Osteoblast (primary cell): ENCODE results near the gene DEPDC1B. TPM values are rescaled to one million over a fixed set of nuclear protein-coding genes. Genes with fewer than 3 reads are reported as not detected.

ENCODE experiments used
- DNase-seq: peaks from one replicate; pipeline ENCODE4 v3.0.0; 2011; ENCODE audit warnings: low spot score, mixed read lengths; ENCODE audit not compliant: insufficient read length; ENCODE audit errors: missing footprints
- H2AFZ ChIP-seq: 2 replicates; pipeline ENCODE4 v1.6.0; 2011; ENCODE audit warnings: mild to moderate bottlenecking, low read length
- H3K27ac ChIP-seq: 2 replicates; pipeline ENCODE4 v1.5.1; 2011; ENCODE audit warnings: mild to moderate bottlenecking, low read depth, low read length, moderate library complexity
- H3K27me3 ChIP-seq: 2 replicates; pipeline ENCODE4 v1.6.0; 2012; ENCODE audit warnings: mild to moderate bottlenecking, control low read depth, inconsistent platforms, low read length, moderate library complexity; ENCODE audit not compliant: insufficient read depth
- H3K36me3 ChIP-seq: 2 replicates; pipeline ENCODE4 v1.5.1; 2011; ENCODE audit warnings: mild to moderate bottlenecking, low read length, control low read depth, moderate library complexity; ENCODE audit not compliant: insufficient read depth
- H3K4me1 ChIP-seq: 2 replicates; pipeline ENCODE4 v1.5.1; 2011; ENCODE audit warnings: mild to moderate bottlenecking, low read length, control low read depth, moderate library complexity; ENCODE audit not compliant: insufficient read depth
- H3K4me2 ChIP-seq: 2 replicates; pipeline ENCODE4 v1.6.0; 2011; ENCODE audit warnings: mild to moderate bottlenecking, low read length; ENCODE audit not compliant: insufficient read depth
- H3K4me3 ChIP-seq: fragments of 200-600 bp; sonication (generic); 3 replicates; pipeline ENCODE4 v1.5.1; 2012; ENCODE audit warnings: mild to moderate bottlenecking, low read length, inconsistent platforms; ENCODE audit not compliant: insufficient read depth
- H3K79me2 ChIP-seq: 2 replicates; pipeline ENCODE4 v1.6.0; 2012; ENCODE audit warnings: mild to moderate bottlenecking, low read length, control low read depth, inconsistent platforms; ENCODE audit not compliant: insufficient read depth
- H3K9me3 ChIP-seq: 2 replicates; pipeline ENCODE4 v1.5.1; 2011; ENCODE audit warnings: low read depth, low read length, control low read depth
- H4K20me1 ChIP-seq: 2 replicates; pipeline ENCODE4 v1.6.0; 2012; ENCODE audit warnings: mild to moderate bottlenecking, low read length, control low read depth; ENCODE audit not compliant: insufficient read depth
- CTCF ChIP-seq: IDR thresholded peaks from 2 replicates; pipeline ENCODE4 v1.5.1; 2011; ENCODE audit warnings: mild to moderate bottlenecking, low read depth, low read length, moderate library complexity; ENCODE audit errors: extremely low read depth
- total RNA-seq: library from RNA; depleted of rRNA; stranded (reverse); fragments of >200 nt; gene quantifications from 2 replicates; pipeline ENCODE4 v1.2.3, GENCODE V29; 2012

The DEPDC1B gene
- total RNA-seq, 1 donor: 1.4 TPM

- no peaks in the 10 kb centered on the region for H3K36me3 ChIP-seq
- no peaks in the 10 kb centered on the region for H3K79me2 ChIP-seq
- H2AFZ ChIP-seq: no peak overlapping the region
- no peaks in the 10 kb centered on the region for H3K9me3 ChIP-seq
- no peaks in the 10 kb centered on the region for H4K20me1 ChIP-seq
- H3K27ac ChIP-seq: no peak overlapping the region
- no peaks in the 10 kb centered on the region for H3K4me1 ChIP-seq
- no peak overlapping the region for H3K4me3 ChIP-seq
- no peak for DNase-seq
- H3K4me2 ChIP-seq: no peak overlapping the region
- H3K27me3 ChIP-seq: no peaks in the 10 kb centered on the region
- TF ChIP-seq CTCF: no peak
Observed at GRCh38 chr5:60604771-60605170, 95.2 kb downstream of the DEPDC1B start.

- Histone ChIP-seq H4K20me1 (no peaks in the 10 kb centered on the region), H3K4me1 (no peaks in the 10 kb centered on the region), H3K4me2 (no peak overlapping the region), H3K4me3 (no peak overlapping the region), H2AFZ (peak overlapping the region; percentile 73), H3K27ac (no peak overlapping the region), H3K36me3 (no peaks in the 10 kb centered on the region), H3K9me3 (no peaks in the 10 kb centered on the region), H3K79me2 (no peaks in the 10 kb centered on the region), H3K27me3 (no peaks in the 10 kb centered on the region)
- TF ChIP-seq CTCF: no peak
- no peak for DNase-seq
Observed at GRCh38 chr5:60598424-60598823, 101.5 kb downstream of the DEPDC1B start.

GRCh38 chr5:60597572-60598320, 102.2 kb downstream of the DEPDC1B start:
- peak overlapping the region; percentile 75 for H3K4me2 ChIP-seq
- no peaks in the 10 kb centered on the region for H3K4me1 ChIP-seq
- H2AFZ ChIP-seq: peak overlapping the region; percentile 73
- H3K27me3 ChIP-seq: no peaks in the 10 kb centered on the region
- no peak for TF ChIP-seq CTCF
- H3K36me3 ChIP-seq: no peaks in the 10 kb centered on the region
- H3K79me2 ChIP-seq: no peaks in the 10 kb centered on the region
- H3K27ac ChIP-seq: no peak overlapping the region
- no peaks in the 10 kb centered on the region for H4K20me1 ChIP-seq
- no peaks in the 10 kb centered on the region for H3K9me3 ChIP-seq
- H3K4me3 ChIP-seq: peak overlapping the region; percentile 41
- DNase-seq: no peak

- H3K4me2 ChIP-seq: no peak overlapping the region
- no peaks in the 10 kb centered on the region for H3K4me1 ChIP-seq
- no peaks in the 10 kb centered on the region for H4K20me1 ChIP-seq
- no peak overlapping the region for H3K4me3 ChIP-seq
- H3K27me3 ChIP-seq: no peaks in the 10 kb centered on the region
- no peaks in the 10 kb centered on the region for H3K79me2 ChIP-seq
- no peaks in the 10 kb centered on the region for H3K36me3 ChIP-seq
- no peak for DNase-seq
- no peak overlapping the region for H3K27ac ChIP-seq
- peak overlapping the region; percentile 31 for H2AFZ ChIP-seq
- TF ChIP-seq CTCF: no peak
- H3K9me3 ChIP-seq: no peaks in the 10 kb centered on the region
Observed at GRCh38 chr5:60594715-60595477, 105.1 kb downstream of the DEPDC1B start.
